HG03354 (cell line): Measurements from ENCODE around the gene ATG4D.
"Not testable (repeated sequence)": the region's sequence is repeated elsewhere in the genome, so short reads cannot be mapped to it uniquely, and the experiment has no call there.

Experiments
- ATAC-seq: cut with Tn5 transposase; IDR thresholded peaks from one replicate; pipeline ENCODE4 v1.9.1; 2021; ENCODE audit warnings: mild to moderate bottlenecking; ENCODE audit not compliant: unreplicated experiment, poor library complexity, severe bottlenecking

ATG4D gene

DNA sequence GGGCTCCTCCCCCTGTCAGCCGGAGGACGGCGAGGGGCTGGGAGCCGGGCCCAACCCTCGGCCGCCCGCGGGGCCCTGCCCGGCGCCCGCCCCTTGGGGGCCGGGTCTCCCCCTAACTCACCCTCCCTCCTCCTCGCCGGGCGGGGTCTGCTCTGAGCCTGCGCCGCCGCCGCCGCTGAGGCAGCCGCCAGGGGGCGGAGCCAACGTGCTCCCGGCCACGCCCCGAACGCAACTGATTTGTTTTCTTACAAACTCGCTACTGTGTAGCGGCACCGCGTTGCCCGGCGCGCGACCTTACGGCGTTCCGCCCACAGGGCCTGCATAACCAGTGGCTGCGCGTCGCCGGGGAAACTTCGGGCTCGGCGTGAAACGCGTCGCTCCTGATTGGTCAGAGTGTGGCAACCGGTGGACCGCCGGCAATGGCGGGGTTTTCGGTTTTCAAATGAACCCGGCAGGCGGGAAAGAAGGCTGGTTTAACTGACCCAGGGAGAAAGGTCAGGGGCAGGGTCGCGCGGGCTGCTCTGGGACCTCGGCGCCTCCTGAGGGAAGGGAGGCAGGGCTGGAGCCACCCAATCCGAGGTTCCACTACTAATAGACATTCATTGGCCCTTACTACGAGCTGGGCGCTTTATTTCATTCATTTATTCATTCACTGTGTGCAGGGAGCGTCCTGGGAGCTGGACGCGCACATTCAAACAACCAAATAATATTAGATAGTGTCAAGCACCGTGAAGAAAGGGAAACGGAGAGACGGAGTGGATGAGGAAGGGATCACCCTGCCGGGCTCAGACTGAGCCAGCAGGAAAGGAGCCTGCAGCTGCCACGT lies 25.3 kb downstream of the ATG4D start, which contains the start of gene CDKN2D:
Gene CDKN2D, minus strand, starts transcription at position 154 of the 826 bp plus-strand sequence. CDS start 326 bp downstream, outside the sequence.
- peak; percentile 72 for ATAC-seq

DNA sequence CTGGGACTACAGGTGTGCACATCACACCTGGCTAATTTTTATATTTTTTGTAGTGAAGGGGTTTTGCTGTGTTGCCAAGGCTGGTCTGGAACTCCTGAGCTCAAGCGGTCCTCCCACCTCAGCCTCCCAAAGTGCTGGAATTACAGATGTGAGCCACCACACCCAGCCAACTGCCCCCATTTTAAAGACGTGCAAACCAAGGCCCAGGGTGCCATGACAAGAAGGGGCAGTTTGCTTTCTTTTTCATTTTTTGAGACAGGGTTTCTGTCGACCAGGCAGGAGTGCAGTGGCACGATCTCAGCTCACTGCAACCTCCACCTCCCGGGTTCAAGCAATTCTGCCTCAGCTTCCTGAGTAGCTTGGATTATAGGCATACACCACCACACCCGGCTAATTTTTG lies 30.1 kb downstream of the ATG4D start:
- ATAC-seq: not testable (repeated sequence)

DNA sequence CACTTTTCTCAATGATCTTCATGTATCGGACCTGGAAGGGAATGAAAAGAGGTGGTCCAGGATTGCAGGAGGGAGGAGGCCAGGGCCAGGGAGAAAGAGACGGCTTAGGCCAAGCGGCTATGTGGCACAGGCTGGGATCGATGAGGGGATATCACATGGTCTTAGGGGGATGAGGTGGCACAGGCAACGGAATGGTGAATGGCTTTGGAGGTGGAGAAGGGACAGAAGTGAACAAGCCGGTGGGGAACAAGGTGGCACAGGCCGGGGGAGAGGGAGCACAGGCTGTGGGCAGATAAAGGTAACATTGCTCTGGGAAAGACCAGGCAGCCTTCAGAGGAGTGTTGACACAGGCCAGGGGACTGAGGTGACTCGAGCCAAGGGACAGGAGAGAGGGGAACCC lies 30.8 kb downstream of the ATG4D start:
- no peak for ATAC-seq

DNA sequence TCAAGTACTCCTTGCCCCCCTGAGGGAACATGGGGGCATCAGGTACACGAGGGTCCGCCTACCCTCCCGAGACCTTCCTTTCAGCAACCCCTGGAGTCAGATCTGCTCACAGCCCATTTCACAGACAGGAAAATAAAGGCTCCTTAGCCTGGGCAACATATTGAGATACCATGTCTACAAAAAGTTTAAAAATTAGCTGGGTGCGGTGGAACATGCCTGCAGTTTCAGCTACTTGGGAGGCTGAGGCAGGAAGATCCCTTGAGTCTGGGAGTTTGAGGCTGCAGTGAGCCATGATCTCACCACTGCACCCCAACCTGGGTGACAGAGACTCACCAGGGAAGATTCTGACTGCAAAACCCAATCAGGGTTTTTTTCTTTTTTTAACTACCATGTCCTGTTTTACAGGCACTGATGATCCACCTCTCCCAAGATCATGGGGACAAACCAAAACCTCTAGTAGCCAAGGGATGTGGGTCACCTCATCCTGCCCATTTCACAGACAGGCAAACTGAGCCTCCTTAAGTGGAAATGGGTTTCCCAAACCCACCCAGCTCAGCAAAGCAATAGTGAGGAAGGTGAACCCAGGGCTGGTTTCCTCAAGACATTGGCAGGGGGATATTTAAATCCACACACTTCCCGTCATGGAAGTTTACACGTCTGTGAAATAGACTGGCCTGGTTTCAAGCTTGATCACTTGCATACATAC lies 31.5 kb downstream of the ATG4D start:
- no peak for ATAC-seq

DNA sequence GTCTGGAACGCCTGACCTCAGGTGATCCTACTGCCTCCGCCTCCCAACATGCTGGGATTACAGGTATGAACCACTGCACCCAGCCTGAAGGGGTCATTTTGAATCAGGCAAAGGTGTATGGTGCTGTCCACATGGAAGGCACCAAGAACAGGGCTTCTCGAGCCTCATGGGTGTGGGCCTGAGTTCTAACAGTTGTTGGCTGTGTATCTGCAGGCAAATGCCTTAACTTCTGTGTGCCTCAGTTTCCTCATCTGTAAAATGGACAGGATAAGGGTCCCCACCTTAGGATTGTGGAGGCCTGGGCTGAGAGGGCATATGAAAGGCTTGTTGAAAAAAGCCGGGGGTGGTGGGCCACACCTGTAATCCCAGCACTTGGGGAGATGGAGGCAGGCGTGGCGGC lies 34.2 kb downstream of the ATG4D start:
- ATAC-seq: no peak

DNA sequence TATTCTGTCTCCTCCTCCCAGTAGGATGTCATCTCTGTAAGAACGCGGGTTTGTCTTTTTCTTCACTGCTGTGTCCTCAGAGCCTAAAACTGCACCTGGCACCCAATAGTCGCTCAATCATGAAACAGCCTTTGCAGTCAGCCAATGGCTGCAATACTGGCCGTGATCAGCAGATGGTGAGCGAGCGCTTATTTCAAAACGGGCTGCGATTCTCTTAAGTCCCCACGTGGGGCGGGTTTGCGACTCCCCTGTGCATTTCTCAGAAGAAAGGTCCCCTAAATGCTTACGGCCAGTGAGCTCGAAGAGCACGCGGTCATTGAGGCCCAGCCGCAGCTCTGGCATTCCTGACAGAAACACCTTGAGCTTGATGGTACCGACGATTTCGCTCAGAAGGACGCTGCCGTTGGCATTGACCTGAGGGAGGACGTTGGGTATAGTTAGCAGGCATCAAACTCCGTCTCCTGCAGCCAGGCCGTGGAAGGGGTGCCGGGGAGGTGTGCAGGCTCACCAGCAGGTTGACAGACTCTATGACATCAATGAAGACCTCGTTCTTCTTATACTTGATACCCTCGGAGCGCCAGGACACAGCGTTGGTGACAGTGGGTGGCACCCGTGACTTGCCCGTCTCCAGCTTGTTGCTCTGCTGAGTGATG lies 37.4 kb downstream of the ATG4D start:
- ATAC-seq: peak; percentile 64

DNA sequence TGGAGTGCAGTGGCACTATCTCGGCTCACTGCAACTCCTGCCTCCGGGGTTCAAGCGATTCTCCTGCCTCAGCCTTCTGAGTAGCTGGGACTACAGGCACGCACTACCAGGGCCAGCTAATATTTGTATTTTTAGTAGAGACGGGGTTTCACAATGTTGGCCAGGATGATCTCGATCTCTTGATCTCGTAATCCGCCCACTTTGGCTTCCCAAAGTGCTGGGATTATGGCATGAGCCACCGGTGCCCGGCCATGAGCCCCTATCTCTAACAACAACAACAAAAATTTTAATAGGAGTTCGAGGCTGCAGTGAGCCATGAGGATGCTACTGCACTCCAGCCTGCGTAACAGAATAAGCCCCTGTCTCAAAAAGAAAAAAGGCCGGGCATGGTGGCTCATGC lies 38.4 kb downstream of the ATG4D start:
- no peak for ATAC-seq

DNA sequence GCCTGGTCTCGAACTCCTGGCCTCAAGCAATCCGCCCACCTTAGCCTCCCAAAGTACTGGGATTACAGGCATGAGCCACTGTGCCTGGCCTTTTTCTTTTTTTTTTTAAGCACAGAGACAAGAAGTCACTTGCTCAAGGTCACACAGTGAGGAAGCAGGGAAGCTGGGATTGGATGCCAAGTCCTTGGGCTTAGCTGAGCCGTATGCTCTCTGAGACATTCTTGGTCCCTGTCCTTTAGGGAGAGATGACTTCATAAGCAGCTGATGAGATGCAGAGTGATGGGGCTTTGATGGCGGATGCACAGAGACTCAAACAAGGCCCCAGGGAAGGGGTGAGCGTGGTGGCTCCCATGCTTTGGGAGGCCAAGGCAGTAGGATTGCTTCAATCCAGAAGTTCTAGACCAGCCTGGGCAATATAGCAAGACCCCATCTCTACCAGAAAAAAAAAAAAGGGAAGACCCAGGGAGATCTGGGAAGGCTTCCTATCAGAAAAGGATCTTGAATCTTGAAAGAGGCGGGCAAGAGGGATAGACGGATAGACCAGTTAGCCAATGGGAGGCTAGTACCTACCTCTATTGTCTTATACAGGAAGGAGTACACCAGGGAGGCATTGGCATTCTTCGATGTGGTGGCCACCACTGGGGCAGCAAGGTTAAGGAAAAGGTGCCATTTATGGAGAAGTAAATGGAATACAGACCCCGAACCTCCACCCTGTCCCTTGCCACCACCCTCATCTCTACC lies 39.5 kb downstream of the ATG4D start:
- ATAC-seq: no peak

DNA sequence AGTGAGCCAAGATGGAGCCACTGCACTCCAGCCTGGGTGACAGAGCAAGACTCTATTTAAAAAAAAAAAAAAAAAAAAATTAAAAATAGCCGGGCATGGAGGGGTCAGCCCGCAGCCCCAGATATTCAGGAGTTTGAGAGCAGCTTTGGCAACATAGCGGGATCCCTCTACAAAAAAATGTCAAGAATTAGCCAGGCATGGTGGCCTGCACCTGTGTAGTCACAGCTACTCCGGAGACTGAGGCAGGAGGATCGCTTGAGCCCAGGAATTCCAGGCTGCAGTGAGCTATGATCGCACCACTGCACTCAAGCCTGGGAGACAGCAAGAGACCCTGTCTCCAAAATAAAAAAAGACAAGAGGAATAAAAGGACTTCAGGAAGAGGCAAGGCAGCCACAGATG lies 42.7 kb downstream of the ATG4D start:
- ATAC-seq: no peak

DNA sequence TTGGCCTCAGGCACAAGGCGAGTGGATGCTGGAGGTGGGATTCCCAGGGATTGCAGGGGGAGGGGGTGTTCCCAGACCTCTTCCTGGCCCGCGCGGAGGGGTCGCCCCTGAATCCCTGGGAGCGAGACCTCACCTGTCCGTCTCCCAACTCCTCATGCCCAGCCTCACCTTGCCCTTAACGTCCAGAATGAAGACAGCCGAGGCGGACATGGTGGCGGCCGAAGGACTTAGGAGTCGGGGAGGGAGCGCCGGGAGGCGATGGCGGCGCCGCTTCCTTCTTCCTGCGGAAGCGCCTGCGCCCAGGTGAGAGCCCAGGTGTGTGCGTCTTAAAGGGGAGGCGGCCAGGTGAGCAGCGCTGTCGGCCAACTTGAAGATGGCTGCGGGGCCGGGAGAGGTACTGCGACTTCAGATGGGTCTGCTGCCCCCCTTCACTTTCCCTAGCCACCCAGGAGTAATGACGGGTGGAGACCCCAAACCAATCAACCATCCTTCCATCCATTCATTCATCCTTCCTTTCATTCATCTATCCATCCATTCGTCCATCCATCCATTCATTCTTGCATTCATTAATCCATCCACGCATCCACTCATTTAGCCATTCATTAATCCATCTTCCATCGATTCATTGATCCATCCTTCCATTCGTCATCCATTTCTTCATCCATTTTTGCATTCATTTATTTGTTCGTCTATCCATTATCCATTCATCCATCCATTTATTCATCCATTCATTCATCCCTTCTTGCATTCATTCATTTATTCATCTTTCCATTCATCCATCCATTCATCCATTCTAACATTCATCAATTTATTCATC lies 43.5 kb downstream of the ATG4D start, which contains the start of gene AP1M2:
Gene AP1M2, minus strand, starts transcription at position 291 of the 817 bp plus-strand sequence. Its CDS starts 81 bp downstream, at position 210.
- ATAC-seq: no peak

DNA sequence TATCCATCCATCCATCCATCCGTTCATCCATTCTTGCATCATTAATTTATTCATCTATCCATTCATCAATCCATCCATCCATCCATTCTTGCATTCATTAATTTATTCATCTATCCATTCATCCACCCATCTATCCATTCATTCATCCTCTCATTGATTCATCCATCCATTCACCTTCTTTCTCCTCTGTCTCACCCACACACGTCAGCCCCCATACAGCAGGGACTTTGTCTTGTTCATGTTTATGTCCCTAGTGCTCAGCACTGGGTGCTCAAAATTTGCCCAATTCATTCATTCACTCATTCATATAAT lies 44.1 kb downstream of the ATG4D start:
- ATAC-seq: no peak

DNA sequence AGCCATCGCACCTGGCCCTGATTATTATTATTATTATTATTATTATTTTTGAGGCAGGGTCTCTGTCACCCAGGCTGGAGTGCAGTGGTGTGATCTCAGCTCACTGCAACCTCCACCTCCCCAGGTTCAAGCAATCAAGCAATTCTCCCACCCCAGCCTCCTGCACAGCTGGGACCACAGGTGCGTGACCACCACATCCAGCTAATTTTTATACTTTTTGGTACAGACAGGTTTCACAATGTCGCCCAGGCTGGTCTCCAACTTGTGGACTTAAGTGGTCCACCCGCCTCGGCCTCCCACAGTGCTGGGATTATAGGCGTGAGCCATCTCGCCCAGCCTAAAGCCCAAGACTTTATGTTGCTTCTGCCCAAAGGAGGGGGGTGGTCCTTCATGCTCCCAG lies 49.4 kb downstream of the ATG4D start:
- no peak for ATAC-seq

DNA sequence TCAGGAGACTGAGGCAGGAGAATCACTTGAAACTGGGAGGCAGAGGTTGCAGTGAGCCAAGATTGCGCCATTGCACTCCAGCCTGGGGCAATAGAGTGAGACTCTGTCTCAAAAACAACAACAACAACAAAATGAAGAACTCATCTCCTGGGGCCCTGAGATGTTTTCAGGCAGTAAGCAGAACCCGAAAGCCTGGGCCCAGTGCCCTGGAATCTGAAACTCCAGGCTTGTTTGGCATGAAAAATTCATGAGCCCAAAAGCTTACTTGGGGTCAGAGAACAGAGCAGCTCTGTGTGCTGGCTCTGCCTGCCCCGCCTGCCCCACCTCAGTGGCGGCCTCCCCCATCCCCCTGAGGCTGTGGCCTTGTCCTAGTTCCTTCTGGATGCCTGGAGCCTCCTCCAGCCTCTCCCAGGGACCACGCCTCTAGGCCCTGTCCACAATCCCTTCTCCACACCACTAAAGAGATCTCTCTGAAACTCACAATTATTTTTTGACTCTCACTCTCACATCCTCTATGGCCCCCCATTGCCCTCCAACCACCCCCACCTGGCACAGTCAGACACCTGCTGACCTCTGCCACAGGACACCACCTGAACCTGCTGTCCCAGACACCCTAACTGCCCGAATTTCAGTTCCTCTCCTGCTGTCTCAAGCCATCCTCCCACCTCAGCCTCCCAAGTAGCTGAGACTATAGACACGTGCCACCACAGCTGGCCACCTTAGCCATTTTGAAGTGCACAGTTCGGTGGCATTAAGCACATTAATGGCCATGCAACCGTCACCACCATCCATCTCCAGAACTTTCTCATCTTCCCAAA lies 50.3 kb downstream of the ATG4D start:
- peak; percentile 56 for ATAC-seq

DNA sequence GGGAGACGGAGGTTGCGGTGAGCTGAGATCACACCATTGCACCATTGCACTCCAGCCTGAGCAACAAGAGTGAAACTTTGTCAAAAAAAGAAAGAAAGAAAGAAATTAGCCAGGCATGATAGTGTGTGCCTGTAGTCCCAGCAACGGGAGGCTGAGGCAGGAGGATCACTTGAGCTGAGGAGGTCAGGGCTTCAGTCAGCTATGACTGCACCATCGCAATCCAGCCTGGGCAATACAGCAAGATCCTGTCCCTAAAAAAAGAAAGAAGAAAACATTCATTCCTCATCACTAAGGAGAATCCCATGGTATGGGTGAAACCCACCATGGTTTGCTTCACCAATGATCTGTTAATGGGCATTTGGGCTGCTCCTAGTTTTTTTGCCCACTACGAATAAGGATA lies 56.4 kb downstream of the ATG4D start:
- ATAC-seq: no peak

DNA sequence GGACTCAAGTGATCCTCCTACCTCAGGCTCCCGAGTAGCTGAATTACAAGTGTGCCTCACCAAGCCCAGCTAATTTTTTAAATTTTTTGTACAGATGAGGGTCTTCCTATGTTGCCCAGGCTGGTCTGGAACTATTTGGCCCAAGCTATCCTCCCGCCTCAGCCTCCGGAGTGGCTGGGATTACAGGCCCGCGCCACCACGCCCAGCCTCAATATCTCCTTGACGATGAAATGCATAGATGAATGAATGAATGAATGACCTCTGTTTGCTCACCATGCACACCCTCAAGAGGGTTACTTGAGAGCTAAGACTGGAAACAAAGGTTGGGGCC lies 58.3 kb downstream of the ATG4D start:
- no peak for ATAC-seq

DNA sequence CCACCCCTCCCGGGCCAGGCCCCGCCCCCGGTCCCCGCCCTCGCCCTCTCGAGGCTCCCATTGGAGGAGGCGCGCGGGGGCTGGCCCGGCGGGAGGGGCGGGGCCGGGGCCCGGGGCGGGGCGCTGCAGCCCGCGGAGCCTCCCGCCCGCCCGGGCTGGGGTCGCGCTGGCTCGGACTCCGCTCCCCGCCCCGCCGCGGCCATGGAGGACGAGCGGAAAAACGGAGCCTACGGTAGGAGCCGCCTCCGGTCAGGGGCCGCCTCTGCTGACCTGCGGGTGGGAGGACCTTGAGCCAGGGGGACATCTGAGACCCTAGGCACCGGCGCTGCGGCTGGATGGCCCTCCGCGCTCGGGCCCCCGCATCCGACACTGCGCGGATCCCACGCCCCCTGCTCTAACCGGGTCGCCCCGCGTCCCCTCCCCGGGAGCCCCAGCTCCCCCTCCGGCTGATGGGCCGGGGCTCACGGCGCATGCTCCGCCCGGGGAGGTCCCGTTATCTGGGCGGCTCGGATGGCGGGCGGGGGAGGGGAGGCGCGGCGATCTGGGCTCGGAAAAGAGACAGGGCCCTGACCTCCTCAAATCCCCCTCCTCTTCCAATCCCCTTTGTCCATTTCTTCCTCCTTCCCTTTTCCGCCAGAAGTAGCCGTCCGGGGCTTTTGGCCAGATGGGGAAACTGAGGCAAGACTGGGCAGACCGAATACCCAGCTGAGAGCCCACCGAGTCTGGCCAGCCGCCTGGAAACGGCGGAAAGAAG lies 58.8 kb downstream of the ATG4D start:
- ATAC-seq: peak; percentile 54
